Measurements from ENCODE around the gene SVIL. TPM values are rescaled to one million over a fixed set of nuclear protein-coding genes. Genes with fewer than 3 reads are reported as not detected.
"Not testable (repeated sequence)": the region's sequence is repeated elsewhere in the genome, so short reads cannot be mapped to it uniquely, and the experiment has no call there.

The SVIL gene
- total RNA-seq, 3 donors from 2014 or later = 25.8 to 69.5 (median 60.6) TPM

GRCh38 chr10:29557665-29558064, 77.1 kb downstream of the SVIL start:
- Histone ChIP-seq H3K4me3 (no peak overlapping the region), H3K27me3 (no peaks in the 10 kb centered on the region), H3K27ac (peak overlapping the region in 1 of 2 donors; percentile 19), H3K4me1 (no peaks in the 10 kb centered on the region), H3K9me3 (no peaks in the 10 kb centered on the region), H3K36me3 (no peaks in the 10 kb centered on the region)
- DNase-seq (ENCODE audit: low spot score in 2 of 2) = no peak
- intact Hi-C loops (cut with DNase I; ENCODE audit: low total_unique reads) = no loop called here
- TF ChIP-seq POLR2AphosphoS5 (IDR thresholded peaks at IDR 0.05) (no peak), POLR2A (IDR thresholded peaks at IDR 0.05) (no peak)
- TF ChIP-seq, protein P1, sequence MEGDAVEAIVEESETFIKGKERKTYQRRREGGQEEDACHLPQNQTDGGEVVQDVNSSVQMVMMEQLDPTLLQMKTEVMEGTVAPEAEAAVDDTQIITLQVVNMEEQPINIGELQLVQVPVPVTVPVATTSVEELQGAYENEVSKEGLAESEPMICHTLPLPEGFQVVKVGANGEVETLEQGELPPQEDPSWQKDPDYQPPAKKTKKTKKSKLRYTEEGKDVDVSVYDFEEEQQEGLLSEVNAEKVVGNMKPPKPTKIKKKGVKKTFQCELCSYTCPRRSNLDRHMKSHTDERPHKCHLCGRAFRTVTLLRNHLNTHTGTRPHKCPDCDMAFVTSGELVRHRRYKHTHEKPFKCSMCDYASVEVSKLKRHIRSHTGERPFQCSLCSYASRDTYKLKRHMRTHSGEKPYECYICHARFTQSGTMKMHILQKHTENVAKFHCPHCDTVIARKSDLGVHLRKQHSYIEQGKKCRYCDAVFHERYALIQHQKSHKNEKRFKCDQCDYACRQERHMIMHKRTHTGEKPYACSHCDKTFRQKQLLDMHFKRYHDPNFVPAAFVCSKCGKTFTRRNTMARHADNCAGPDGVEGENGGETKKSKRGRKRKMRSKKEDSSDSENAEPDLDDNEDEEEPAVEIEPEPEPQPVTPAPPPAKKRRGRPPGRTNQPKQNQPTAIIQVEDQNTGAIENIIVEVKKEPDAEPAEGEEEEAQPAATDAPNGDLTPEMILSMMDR (IDR thresholded peaks at IDR 0.05) = no peak

DNA sequence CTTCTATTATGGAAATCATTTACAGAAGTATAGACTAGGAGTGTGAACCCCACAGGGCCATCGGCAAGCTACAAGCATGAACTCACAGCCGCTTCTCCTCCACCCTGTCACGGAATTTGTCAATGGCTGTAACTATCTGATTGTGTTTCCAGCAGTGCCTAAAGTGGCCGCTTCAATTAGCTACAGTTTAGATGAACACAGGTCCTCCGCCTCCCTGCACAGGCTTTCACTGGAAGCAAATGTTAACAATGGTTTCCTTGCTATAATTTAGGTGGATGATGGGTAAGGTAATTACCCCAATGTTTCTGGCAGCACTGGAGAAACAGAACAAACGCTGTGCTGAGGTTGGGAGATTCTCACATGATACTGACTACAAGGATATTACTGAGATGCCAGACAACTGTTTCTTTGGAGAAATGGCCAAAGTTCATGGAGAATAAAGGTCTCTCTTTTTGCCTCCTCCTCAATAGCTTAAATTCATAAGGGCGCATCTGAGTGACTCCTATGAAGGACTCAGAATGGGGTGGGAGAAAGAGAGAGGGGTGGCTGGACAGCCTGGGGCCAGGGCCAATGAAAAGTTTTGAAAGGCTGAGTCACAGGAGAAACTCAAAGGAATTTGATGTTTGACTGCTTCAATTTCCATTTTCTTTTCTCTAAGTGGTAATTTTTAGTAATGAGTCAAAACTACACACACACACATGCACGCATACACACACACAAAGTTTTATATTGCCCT, 78.9 kb downstream of the SVIL start:
- Histone ChIP-seq H3K36me3 (no peaks in the 10 kb centered on the region), H3K9me3 (no peaks in the 10 kb centered on the region), H3K4me3 (no peak overlapping the region), H3K27ac (peak overlapping the region; percentile 48 to 58), H3K27me3 (no peaks in the 10 kb centered on the region), H3K4me1 (no peaks in the 10 kb centered on the region)
- no peak for TF ChIP-seq POLR2A (IDR thresholded peaks at IDR 0.05)
- no peak for TF ChIP-seq POLR2AphosphoS5 (IDR thresholded peaks at IDR 0.05)
- TF ChIP-seq, protein P1 (IDR thresholded peaks at IDR 0.05) = no peak
- intact Hi-C loops (cut with DNase I; ENCODE audit: low total_unique reads) = no loop called here
- no peak for DNase-seq (ENCODE audit: low spot score in 2 of 2)

GRCh38 chr10:29555091-29555745, 79.6 kb downstream of the SVIL start:
- Histone ChIP-seq H3K9me3 (no peaks in the 10 kb centered on the region), H3K27ac (peak overlapping the region; percentile 26 to 48), H3K4me1 (no peaks in the 10 kb centered on the region), H3K36me3 (no peaks in the 10 kb centered on the region), H3K4me3 (no peak overlapping the region), H3K27me3 (no peaks in the 10 kb centered on the region)
- no peak for DNase-seq (ENCODE audit: low spot score in 2 of 2)
- intact Hi-C loops (cut with DNase I; ENCODE audit: low total_unique reads) = no loop called here
- no peak for TF ChIP-seq POLR2A (IDR thresholded peaks at IDR 0.05)
- TF ChIP-seq, protein P1 (IDR thresholded peaks at IDR 0.05) = no peak
- TF ChIP-seq POLR2AphosphoS5 (IDR thresholded peaks at IDR 0.05) = no peak

DNA sequence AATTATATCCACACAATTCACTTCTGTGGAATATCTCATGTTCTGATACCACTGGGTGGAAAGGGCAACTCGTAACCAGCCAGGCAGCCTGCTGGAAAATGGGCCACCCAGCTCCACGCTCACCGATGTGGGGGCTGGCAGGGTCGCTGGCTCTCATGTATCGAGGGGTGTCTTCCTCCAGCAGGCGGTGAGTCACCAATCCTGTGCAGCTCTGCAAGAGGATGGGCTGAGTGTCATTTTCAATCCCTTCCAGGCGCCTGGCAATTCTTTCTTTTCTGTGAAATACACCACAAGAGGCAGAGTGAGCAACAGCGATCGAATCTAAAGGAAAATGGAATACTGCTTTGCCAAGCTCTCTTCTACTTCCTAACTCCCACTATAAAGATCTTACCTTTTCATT, 80.1 kb downstream of the SVIL start:
- no peak for TF ChIP-seq POLR2A (IDR thresholded peaks at IDR 0.05)
- no peak for TF ChIP-seq POLR2AphosphoS5 (IDR thresholded peaks at IDR 0.05)
- TF ChIP-seq, protein P1 (IDR thresholded peaks at IDR 0.05) = no peak
- Histone ChIP-seq H3K27ac (peak overlapping the region in 1 of 2 donors; percentile 26), H3K4me3 (no peak overlapping the region), H3K27me3 (no peaks in the 10 kb centered on the region), H3K36me3 (no peaks in the 10 kb centered on the region), H3K9me3 (no peaks in the 10 kb centered on the region), H3K4me1 (no peaks in the 10 kb centered on the region)
- intact Hi-C loops (cut with DNase I; ENCODE audit: low total_unique reads) = no loop called here
- no peak for DNase-seq (ENCODE audit: low spot score in 2 of 2)

- Histone ChIP-seq H3K27ac (no peak overlapping the region), H3K9me3 (no peaks in the 10 kb centered on the region), H3K27me3 (no peaks in the 10 kb centered on the region), H3K4me3 (no peak overlapping the region), H3K4me1 (no peaks in the 10 kb centered on the region), H3K36me3 (no peaks in the 10 kb centered on the region)
- intact Hi-C loops (cut with DNase I; ENCODE audit: low total_unique reads) = no loop called here
- no peak for DNase-seq (ENCODE audit: low spot score in 2 of 2)
- no peak for TF ChIP-seq POLR2A (IDR thresholded peaks at IDR 0.05)
- TF ChIP-seq, protein P1 (IDR thresholded peaks at IDR 0.05) = no peak
- TF ChIP-seq POLR2AphosphoS5 (IDR thresholded peaks at IDR 0.05) = no peak
Measured at GRCh38 chr10:29553544-29554250, 81.1 kb downstream of the SVIL start.

DNA sequence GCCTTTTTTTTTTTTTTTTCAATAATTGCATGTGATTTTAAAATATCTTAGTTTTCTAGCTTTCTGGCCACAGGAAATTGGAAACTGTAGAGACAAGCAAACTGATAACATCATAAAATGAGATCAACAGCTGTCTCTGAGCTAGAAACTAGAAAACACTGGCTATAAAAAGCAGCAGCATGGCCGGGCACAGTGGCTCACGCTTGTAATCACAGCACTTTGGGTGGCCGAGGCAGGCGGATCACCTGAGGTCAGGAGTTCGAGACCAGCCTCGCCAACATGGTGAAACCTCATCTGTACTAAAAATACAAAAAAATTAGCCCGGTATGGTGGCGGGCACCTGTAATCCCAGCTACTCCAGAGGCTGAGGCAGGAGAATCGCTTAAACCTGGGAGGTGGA, 81.7 kb downstream of the SVIL start:
- H3K27ac ChIP-seq; H3K36me3 ChIP-seq; DNase-seq (ENCODE audit: low spot score in 2 of 2); H3K4me1 ChIP-seq; H3K4me3 ChIP-seq; H3K27me3 ChIP-seq; H3K9me3 ChIP-seq; intact Hi-C loops (cut with DNase I; ENCODE audit: low total_unique reads): not testable (repeated sequence)

DNA sequence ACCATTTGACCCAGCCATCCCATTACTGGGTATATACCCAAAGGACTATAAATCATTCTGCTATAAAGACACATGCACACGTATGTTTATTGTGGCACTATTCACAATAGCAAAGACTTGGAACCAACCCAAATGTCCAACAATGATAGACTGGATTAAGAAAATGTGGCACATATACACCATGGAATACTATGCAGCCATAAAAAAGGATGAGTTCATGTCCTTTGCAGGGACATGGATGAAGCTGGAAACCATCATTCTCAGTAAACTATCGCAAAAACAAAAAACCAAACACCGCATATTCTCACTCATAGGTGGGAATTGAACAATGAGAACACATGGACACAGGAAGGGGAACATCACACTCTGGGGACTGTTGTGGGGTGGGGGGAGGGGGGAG, 85.3 kb downstream of the SVIL start:
- not testable (repeated sequence) for H3K4me3 ChIP-seq, H3K27me3 ChIP-seq, H3K36me3 ChIP-seq

More for the DNA sequence above, 85.3 kb downstream of the SVIL start:
- intact Hi-C loops (cut with DNase I; ENCODE audit: low total_unique reads); DNase-seq (ENCODE audit: low spot score in 2 of 2); H3K27ac ChIP-seq; H3K9me3 ChIP-seq; H3K4me1 ChIP-seq: not testable (repeated sequence)
